ENCODE data around the gene ZNF25. TPM values are rescaled to one million over a fixed set of nuclear protein-coding genes. Genes with fewer than 3 reads are reported as not detected.
A peak's percentile ranks its signal among the peaks of the same experiment; 100 is the strongest.

The ZNF25 gene
- total and polyA plus RNA-seq, 7 donors, result 7.3 to 28.0 (median 18.7) TPM

GRCh38 chr10:37975401-37975991, 951 bp downstream of the ZNF25 start:
- H3K27me3 ChIP-seq (ENCODE audit: insufficient read depth in 3 of 3, low read length in 2 of 3), result no peaks in the 10 kb centered on the region
- H3K4me1 ChIP-seq, result peaks cover 5% of the 10 kb centered on the region
- no peaks in the 10 kb centered on the region for H3K9me3 ChIP-seq
- ATAC-seq (no peak), DNase-seq (no peak)
- H3K4me3 ChIP-seq, result peak overlapping the region; percentile 77
- H3K36me3 ChIP-seq (ENCODE audit: insufficient read depth in 1 of 2, low read depth in 1 of 2), result peaks cover 0 to 7% of the 10 kb centered on the region in 2 donors
- intact Hi-C loops (cut with DNase I), result loop anchor here (2.0 to 10.0 kb wide), 4 partner anchors 119 to 429 kb away; partner anchors contain the start of genes ZNF37A (in 2 of the 2) and ZNF248 (in 1 of the 2)
- WGBS, 3 donors, result 17 to 26% (median 22%) methylated on average over 5 of the region's 5 CpGs
- no peak for TF ChIP-seq CTCF (IDR thresholded peaks at IDR 0.05)
- peak overlapping the region; percentile 96 for H3K27ac ChIP-seq

DNA sequence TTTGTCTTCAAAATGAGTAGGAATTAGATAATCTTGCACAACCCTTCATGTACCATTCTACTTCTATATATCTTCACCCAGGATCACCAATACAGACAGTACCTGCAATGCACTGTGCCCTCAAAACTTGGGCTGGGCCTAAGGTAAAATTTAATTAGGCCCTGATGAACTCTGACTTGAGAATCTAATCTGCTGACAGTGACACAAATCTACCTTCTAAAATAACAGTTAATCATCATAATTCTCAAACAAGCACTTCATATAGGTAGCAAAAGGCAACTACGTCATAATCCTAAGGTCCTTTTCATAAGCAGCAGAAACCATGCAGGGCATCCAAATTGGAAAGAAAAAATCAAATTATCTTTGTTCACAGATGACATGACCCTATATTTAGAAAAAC, 4.1 kb downstream of the ZNF25 start:
- Histone ChIP-seq H3K36me3 (ENCODE audit: insufficient read depth in 1 of 2, low read depth in 1 of 2) (peaks cover 0 to 28% of the 10 kb centered on the region in 2 donors), H3K4me3 (no peak overlapping the region), H3K27ac (no peak overlapping the region), H3K4me1 (peaks cover 5% of the 10 kb centered on the region), H3K27me3 (ENCODE audit: insufficient read depth in 3 of 3, low read length in 2 of 3) (no peaks in the 10 kb centered on the region), H3K9me3 (no peaks in the 10 kb centered on the region)
- DNase-seq (no peak), ATAC-seq (no peak)
- intact Hi-C loops (cut with DNase I), result loop anchor here (10.0 kb wide), 2 partner anchors 122 to 432 kb away; partner anchors contain the start of gene ZNF37A (in 1 of the 2)
- WGBS, 3 donors, result 97 to 100% (median 97%) methylated on average over 1 of the region's 1 CpG
- no peak for TF ChIP-seq CTCF (IDR thresholded peaks at IDR 0.05)

- no peak for TF ChIP-seq CTCF (IDR thresholded peaks at IDR 0.05)
- no peaks in the 10 kb centered on the region for H3K27me3 ChIP-seq (ENCODE audit: insufficient read depth in 3 of 3, low read length in 2 of 3)
- H3K36me3 ChIP-seq (ENCODE audit: insufficient read depth in 1 of 2, low read depth in 1 of 2), result peaks cover 3 to 37% of the 10 kb centered on the region in 2 donors
- H3K9me3 ChIP-seq, result no peaks in the 10 kb centered on the region
- no peak overlapping the region for H3K27ac ChIP-seq
- DNase-seq (no peak), ATAC-seq (no peak)
- no peaks in the 10 kb centered on the region for H3K4me1 ChIP-seq
- no peak overlapping the region for H3K4me3 ChIP-seq
- intact Hi-C loops (cut with DNase I), result no loop called here
These were observed 11.4 kb downstream of the ZNF25 start for GRCh38 chr10:37965006-37965405.

- H3K4me1 ChIP-seq, result no peaks in the 10 kb centered on the region
- no peaks in the 10 kb centered on the region for H3K27me3 ChIP-seq (ENCODE audit: insufficient read depth in 3 of 3, low read length in 2 of 3)
- WGBS, 3 donors, result 95 to 100% (median 97%) methylated on average over 1 to 2 of the region's 2 CpGs
- intact Hi-C loops (cut with DNase I), result no loop called here
- H3K9me3 ChIP-seq, result no peaks in the 10 kb centered on the region
- DNase-seq, result no peak
- no peak overlapping the region for H3K27ac ChIP-seq
- H3K4me3 ChIP-seq, result no peak overlapping the region
- peaks cover 3 to 50% of the 10 kb centered on the region in 2 donors for H3K36me3 ChIP-seq (ENCODE audit: insufficient read depth in 1 of 2, low read depth in 1 of 2)
- TF ChIP-seq CTCF (IDR thresholded peaks at IDR 0.05), result no peak
- ATAC-seq, result no peak
These were observed 15.8 kb downstream of the ZNF25 start for GRCh38 chr10:37960591-37961137.

All from psoas muscle (tissue), 8 donors.